ENCODE measurements around the gene ADORA2A.

Gene ADORA2A

GRCh38 chr22:24404561-24405275, 22.7 kb upstream of the ADORA2A start:
- H3K4me3 ChIP-seq (ENCODE audit: low read length): no peak overlapping the region
- no peak overlapping the region for H3K9ac ChIP-seq (ENCODE audit: low read depth, low read length)
- peaks cover 8% of the 10 kb centered on the region; the same call in 1 of the 2 replicates for H3K4me1 ChIP-seq (ENCODE audit: insufficient read depth, low read length)
- no peaks in the 10 kb centered on the region for H3K9me3 ChIP-seq (ENCODE audit: insufficient read depth, low read depth, low read length)
- no peak overlapping the region for H3K27ac ChIP-seq (ENCODE audit: low read length)
- no peaks in the 10 kb centered on the region for H3K27me3 ChIP-seq (ENCODE audit: insufficient read depth, low read length)
- peaks cover 42% of the 10 kb centered on the region for H3K36me3 ChIP-seq (ENCODE audit: insufficient read depth, low read depth, low read length)

- peaks cover 8% of the 10 kb centered on the region; the same call in 1 of the 2 replicates for H3K4me1 ChIP-seq (ENCODE audit: insufficient read depth, low read length)
- H3K27me3 ChIP-seq (ENCODE audit: insufficient read depth, low read length): no peaks in the 10 kb centered on the region
- H3K4me3 ChIP-seq (ENCODE audit: low read length): no peak overlapping the region
- H3K9ac ChIP-seq (ENCODE audit: low read depth, low read length): no peak overlapping the region
- no peak overlapping the region for H3K27ac ChIP-seq (ENCODE audit: low read length)
- no peaks in the 10 kb centered on the region for H3K9me3 ChIP-seq (ENCODE audit: insufficient read depth, low read depth, low read length)
- peaks cover 40% of the 10 kb centered on the region for H3K36me3 ChIP-seq (ENCODE audit: insufficient read depth, low read depth, low read length)
Measured at GRCh38 chr22:24405631-24406321, 21.6 kb upstream of the ADORA2A start.

GRCh38 chr22:24406322-24407277, 20.8 kb upstream of the ADORA2A start:
- H3K9ac ChIP-seq (ENCODE audit: low read depth, low read length): no peak overlapping the region
- peak overlapping the region; percentile 28 for H3K27ac ChIP-seq (ENCODE audit: low read length)
- no peaks in the 10 kb centered on the region for H3K9me3 ChIP-seq (ENCODE audit: insufficient read depth, low read depth, low read length)
- H3K4me1 ChIP-seq (ENCODE audit: insufficient read depth, low read length): peaks cover 8% of the 10 kb centered on the region; the same call in 1 of the 2 replicates
- peaks cover 33% of the 10 kb centered on the region for H3K36me3 ChIP-seq (ENCODE audit: insufficient read depth, low read depth, low read length)
- no peak overlapping the region for H3K4me3 ChIP-seq (ENCODE audit: low read length)
- H3K27me3 ChIP-seq (ENCODE audit: insufficient read depth, low read length): no peaks in the 10 kb centered on the region

- H3K27me3 ChIP-seq (ENCODE audit: insufficient read depth, low read length): no peaks in the 10 kb centered on the region
- H3K27ac ChIP-seq (ENCODE audit: low read length): peak overlapping the region; percentile 28
- H3K4me1 ChIP-seq (ENCODE audit: insufficient read depth, low read length): peaks cover 8% of the 10 kb centered on the region; the same call in 1 of the 2 replicates
- H3K9ac ChIP-seq (ENCODE audit: low read depth, low read length): no peak overlapping the region
- no peaks in the 10 kb centered on the region for H3K9me3 ChIP-seq (ENCODE audit: insufficient read depth, low read depth, low read length)
- no peak overlapping the region for H3K4me3 ChIP-seq (ENCODE audit: low read length)
- peaks cover 32% of the 10 kb centered on the region for H3K36me3 ChIP-seq (ENCODE audit: insufficient read depth, low read depth, low read length)
Measured at GRCh38 chr22:24407278-24407665, 20.1 kb upstream of the ADORA2A start.

- Histone ChIP-seq H3K27ac (ENCODE audit: low read length) (no peak overlapping the region), H3K36me3 (ENCODE audit: insufficient read depth, low read depth, low read length) (peaks cover 31% of the 10 kb centered on the region), H3K4me3 (ENCODE audit: low read length) (no peak overlapping the region), H3K27me3 (ENCODE audit: insufficient read depth, low read length) (no peaks in the 10 kb centered on the region), H3K9me3 (ENCODE audit: insufficient read depth, low read depth, low read length) (no peaks in the 10 kb centered on the region), H3K9ac (ENCODE audit: low read depth, low read length) (no peak overlapping the region), H3K4me1 (ENCODE audit: insufficient read depth, low read length) (peaks cover 8% of the 10 kb centered on the region; the same call in 1 of the 2 replicates)
Measured at GRCh38 chr22:24407884-24408283, 19.5 kb upstream of the ADORA2A start.

- Histone ChIP-seq H3K36me3 (ENCODE audit: insufficient read depth, low read depth, low read length) (peaks cover 27% of the 10 kb centered on the region), H3K27ac (ENCODE audit: low read length) (no peak overlapping the region), H3K9me3 (ENCODE audit: insufficient read depth, low read depth, low read length) (no peaks in the 10 kb centered on the region), H3K4me3 (ENCODE audit: low read length) (no peak overlapping the region), H3K4me1 (ENCODE audit: insufficient read depth, low read length) (peaks cover 8% of the 10 kb centered on the region; the same call in 1 of the 2 replicates), H3K9ac (ENCODE audit: low read depth, low read length) (no peak overlapping the region), H3K27me3 (ENCODE audit: insufficient read depth, low read length) (no peaks in the 10 kb centered on the region)
Measured at GRCh38 chr22:24408630-24409029, 18.8 kb upstream of the ADORA2A start.

- Histone ChIP-seq H3K9ac (ENCODE audit: low read depth, low read length) (no peak overlapping the region), H3K27ac (ENCODE audit: low read length) (no peak overlapping the region), H3K4me1 (ENCODE audit: insufficient read depth, low read length) (peaks cover 8% of the 10 kb centered on the region; the same call in 1 of the 2 replicates), H3K27me3 (ENCODE audit: insufficient read depth, low read length) (no peaks in the 10 kb centered on the region), H3K9me3 (ENCODE audit: insufficient read depth, low read depth, low read length) (no peaks in the 10 kb centered on the region), H3K4me3 (ENCODE audit: low read length) (no peak overlapping the region), H3K36me3 (ENCODE audit: insufficient read depth, low read depth, low read length) (peaks cover 23% of the 10 kb centered on the region)
Measured at GRCh38 chr22:24409707-24410106, 17.7 kb upstream of the ADORA2A start.

GRCh38 chr22:24410110-24410856, 17.1 kb upstream of the ADORA2A start:
- Histone ChIP-seq H3K27ac (ENCODE audit: low read length) (no peak overlapping the region), H3K9ac (ENCODE audit: low read depth, low read length) (no peak overlapping the region), H3K36me3 (ENCODE audit: insufficient read depth, low read depth, low read length) (peaks cover 25% of the 10 kb centered on the region)

GRCh38 chr22:24411256-24412004, 16.0 kb upstream of the ADORA2A start:
- Histone ChIP-seq H3K4me3 (ENCODE audit: low read length) (no peak overlapping the region), H3K9me3 (ENCODE audit: insufficient read depth, low read depth, low read length) (no peaks in the 10 kb centered on the region), H3K27ac (ENCODE audit: low read length) (no peak overlapping the region), H3K36me3 (ENCODE audit: insufficient read depth, low read depth, low read length) (peaks cover 37% of the 10 kb centered on the region), H3K9ac (ENCODE audit: low read depth, low read length) (no peak overlapping the region), H3K27me3 (ENCODE audit: insufficient read depth, low read length) (no peaks in the 10 kb centered on the region), H3K4me1 (ENCODE audit: insufficient read depth, low read length) (peaks cover 3% of the 10 kb centered on the region; the same call in 1 of the 2 replicates)

More at GRCh38 chr22:24410110-24410856, 17.1 kb upstream of the ADORA2A start:
- Histone ChIP-seq H3K4me1 (ENCODE audit: insufficient read depth, low read length) (peaks cover 8% of the 10 kb centered on the region; the same call in 1 of the 2 replicates), H3K27me3 (ENCODE audit: insufficient read depth, low read length) (no peaks in the 10 kb centered on the region), H3K9me3 (ENCODE audit: insufficient read depth, low read depth, low read length) (no peaks in the 10 kb centered on the region), H3K4me3 (ENCODE audit: low read length) (no peak overlapping the region)

- no peak overlapping the region for H3K9ac ChIP-seq (ENCODE audit: low read depth, low read length)
- peaks cover 38% of the 10 kb centered on the region for H3K36me3 ChIP-seq (ENCODE audit: insufficient read depth, low read depth, low read length)
- H3K27ac ChIP-seq (ENCODE audit: low read length): no peak overlapping the region
- H3K4me3 ChIP-seq (ENCODE audit: low read length): no peak overlapping the region
- H3K9me3 ChIP-seq (ENCODE audit: insufficient read depth, low read depth, low read length): no peaks in the 10 kb centered on the region
- no peaks in the 10 kb centered on the region; the same call in 1 of the 2 replicates for H3K4me1 ChIP-seq (ENCODE audit: insufficient read depth, low read length)
- no peaks in the 10 kb centered on the region for H3K27me3 ChIP-seq (ENCODE audit: insufficient read depth, low read length)
Measured at GRCh38 chr22:24412274-24412673, 15.1 kb upstream of the ADORA2A start.

Measured in iPS-20b (cell line).